NCI-H524 treated with DMSO at 0.1 percent for 48 hours (cell line): ENCODE data around the gene CORO2A.
A peak's percentile ranks its signal among the peaks of the same experiment; 100 is the strongest.

ENCODE experiments used
- DNase-seq: peaks from one replicate; lab custom pipeline; 2025; lab: John Stamatoyannopoulos, UW

CORO2A gene, protein sequence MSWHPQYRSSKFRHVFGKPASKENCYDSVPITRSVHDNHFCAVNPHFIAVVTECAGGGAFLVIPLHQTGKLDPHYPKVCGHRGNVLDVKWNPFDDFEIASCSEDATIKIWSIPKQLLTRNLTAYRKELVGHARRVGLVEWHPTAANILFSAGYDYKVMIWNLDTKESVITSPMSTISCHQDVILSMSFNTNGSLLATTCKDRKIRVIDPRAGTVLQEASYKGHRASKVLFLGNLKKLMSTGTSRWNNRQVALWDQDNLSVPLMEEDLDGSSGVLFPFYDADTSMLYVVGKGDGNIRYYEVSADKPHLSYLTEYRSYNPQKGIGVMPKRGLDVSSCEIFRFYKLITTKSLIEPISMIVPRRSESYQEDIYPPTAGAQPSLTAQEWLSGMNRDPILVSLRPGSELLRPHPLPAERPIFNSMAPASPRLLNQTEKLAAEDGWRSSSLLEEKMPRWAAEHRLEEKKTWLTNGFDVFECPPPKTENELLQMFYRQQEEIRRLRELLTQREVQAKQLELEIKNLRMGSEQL

DNA sequence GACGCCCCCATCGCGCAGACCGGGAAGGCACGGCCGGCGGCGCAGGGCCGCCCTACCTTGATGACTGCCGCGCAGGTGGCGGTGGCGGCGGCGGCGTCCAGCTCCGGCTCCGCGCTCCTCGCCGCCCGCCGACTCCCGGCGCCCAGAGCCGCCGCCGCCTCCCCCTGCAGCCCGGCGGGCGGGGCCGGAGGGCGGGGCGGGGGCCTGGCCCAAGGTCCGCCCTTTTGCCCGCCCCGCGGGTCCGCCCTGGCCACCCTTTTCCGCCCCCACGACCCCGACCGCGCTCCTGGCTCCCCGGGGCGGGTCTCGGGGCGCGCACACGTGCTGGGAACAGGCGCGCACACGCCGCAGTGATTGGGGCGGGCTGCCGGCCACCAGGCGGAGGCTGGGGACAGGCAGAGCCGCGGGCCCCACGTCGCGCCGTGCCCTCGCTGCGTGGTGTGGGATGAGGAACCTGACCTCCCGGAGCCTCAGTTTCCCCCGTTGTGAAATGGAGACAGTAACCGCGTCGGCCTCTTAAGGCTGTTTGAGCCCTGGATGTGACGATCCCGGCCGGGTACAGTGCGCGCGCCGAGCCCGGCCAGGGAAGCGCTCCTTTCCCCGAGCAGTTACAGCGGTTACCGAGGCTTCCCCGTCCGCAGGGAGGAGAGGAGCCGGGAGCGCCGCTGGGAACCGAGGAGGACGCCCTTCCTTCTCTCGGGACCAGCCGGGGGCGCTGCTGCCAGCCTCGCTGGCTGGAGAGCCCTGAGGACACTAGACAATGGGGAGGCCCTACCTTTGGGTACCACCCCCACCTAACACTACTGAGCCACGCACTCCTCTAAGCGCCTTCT lies at the start of gene CORO2A:
Gene CORO2A, minus strand, starts transcription at position 135 of the 833 bp plus-strand sequence. CDS start 34,977 bp downstream, outside the sequence.
- no peak for DNase-seq

DNA sequence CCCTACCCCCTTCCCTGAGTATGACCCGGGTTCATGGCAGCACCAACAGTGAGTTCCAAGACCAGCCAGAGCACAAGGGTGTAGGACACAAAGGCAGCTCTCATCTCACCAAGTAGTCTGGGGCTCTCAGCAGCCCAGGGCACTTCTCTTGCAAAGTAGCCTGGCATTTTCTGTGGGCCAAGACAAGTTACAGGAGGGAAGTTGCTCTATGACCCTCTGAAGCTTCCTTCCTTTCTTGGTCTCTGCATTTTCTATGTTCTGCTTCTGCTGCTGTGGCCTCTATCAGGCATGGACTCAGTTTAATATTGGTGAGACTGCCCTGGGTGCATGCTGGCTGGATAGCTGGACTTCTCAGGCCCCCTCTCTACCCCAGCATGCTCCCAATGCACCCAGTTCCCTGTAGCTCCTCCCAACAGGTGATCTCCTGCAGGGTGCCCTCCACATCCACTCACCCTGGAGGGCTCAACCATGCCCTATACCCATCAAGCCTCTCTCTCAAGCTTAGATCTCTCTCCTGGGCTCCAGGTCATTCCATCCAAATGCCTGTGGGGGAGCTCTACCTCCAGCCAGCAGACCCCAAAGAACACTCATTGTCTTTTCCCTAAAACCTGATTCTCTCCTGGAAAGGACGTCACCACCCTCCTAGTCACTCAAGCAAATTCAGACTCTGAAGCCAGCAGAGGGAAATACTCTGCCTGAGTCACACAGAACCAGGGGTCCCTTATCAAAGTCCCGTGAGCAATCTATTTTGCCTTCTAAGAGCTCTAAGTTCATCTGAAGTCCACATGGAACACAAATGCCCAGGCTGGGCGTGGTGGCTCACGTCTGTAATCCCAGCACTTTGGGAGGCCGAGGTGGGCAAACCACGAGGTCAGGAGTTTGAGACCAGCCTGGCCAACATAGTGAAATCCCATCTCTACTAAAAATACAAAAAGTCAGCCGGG lies 49.2 kb upstream of the CORO2A start:
- no peak for DNase-seq

DNA sequence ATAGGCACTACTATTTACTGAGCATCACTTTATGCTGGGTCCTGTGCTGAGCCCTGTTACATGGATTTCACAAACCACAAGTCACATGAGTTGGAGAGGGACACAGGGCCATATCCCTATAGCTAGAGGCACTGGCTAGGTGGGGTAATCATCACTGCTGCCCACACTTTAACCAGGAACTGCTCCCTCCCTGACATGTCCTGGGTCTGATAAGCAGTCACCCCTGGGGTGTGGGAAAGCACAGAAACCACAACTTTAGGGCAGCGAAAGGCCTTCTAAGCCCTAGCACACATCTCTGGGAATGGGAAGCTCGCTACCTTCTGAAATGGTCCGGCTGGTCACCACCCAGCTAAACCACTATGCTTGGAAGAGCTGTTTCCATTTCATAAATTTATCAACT lies 48.0 kb upstream of the CORO2A start:
- DNase-seq: no peak

DNA sequence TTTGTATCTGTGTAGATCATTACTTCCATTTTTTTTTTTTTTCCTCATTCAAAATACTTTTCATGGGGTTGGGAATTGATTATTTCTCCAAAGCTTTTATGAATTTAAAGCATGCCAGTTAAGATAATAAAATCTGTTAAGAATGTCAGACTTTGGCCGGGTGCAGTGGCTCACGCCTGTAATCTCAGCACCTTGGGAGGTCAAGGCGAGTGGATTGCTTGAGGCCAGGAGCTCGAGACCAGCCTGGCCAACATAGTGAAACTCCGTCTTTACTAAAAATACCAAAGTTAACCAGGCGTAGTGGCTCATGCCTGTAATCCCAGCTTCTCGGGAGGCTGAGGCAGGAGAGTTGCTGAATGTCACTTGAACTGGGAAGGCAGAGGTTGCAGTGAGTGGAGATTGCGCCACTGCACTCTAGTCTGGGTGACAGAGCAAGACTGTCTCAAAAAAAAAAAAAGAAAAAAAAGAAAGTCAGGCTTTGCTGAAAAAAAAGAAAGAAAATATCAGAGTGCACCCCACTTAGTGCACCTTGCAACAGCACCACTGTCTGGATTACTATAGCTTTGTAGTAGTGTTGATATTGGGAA lies 44.6 kb upstream of the CORO2A start:
- no peak for DNase-seq

DNA sequence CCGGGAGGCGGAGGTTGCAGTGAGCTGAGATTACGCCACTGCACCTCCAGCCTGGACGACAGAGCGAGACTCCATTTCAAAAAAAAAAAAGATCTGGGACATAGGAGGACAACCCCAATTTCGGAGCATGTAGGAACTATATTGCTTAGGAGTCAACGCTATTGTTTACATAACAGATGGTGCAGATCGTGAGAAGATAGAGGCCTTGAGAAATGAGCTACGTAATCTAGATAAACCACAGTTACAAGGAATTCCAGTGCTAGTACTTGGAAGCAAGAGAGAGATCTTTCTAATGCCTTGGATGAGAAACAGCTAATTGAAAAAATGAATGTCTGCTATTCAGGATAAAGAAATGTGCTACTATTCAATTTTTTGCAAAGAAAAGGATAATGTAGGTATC lies 42.7 kb upstream of the CORO2A start:
- no peak for DNase-seq

DNA sequence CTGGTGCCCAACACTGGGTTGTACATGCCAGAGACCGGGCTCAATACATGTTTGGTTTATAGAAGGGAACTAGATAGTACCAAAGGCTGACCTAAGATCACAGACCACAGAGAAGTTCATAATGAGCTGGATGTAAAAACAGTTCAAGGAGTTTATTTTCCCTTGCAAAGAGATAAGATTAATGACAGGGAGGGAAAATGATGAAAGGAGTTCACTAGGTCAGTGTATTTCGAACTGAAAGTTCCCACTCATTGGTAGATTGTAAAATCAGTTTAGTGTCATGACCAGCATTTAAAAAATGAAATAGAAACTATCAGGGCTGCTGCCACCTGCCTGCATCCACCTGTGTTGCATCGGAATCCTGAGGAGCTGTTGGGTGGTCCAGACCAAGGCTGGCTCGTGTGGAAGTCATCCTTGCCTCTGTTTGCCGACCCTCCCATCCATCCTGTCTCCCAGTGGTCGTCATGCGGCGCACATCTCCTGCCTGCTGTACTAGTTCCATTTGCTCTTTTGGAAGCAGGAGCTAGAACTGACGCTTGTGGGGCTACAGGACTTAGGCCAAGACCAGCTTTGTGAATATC lies 41.9 kb upstream of the CORO2A start:
- DNase-seq: no peak

DNA sequence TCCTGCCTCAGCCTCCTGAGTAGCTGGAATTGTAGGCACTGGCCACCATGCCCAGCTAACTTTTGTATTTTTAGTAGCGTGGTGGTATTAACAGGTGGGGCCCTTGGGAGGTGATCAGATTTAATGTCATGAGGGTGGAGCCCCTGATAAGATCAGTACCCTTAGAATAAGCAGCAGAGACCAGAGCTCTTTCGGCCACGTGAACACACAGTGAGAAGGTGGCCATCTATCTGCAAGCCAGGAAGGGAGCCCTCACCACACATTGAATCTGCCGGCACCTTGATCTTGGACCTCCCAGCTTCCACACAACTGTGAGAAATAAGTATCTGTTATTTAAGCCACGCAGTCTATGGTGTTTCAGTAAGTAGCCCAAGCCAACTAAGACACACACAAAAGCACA lies 40.5 kb upstream of the CORO2A start:
- DNase-seq: no peak

DNA sequence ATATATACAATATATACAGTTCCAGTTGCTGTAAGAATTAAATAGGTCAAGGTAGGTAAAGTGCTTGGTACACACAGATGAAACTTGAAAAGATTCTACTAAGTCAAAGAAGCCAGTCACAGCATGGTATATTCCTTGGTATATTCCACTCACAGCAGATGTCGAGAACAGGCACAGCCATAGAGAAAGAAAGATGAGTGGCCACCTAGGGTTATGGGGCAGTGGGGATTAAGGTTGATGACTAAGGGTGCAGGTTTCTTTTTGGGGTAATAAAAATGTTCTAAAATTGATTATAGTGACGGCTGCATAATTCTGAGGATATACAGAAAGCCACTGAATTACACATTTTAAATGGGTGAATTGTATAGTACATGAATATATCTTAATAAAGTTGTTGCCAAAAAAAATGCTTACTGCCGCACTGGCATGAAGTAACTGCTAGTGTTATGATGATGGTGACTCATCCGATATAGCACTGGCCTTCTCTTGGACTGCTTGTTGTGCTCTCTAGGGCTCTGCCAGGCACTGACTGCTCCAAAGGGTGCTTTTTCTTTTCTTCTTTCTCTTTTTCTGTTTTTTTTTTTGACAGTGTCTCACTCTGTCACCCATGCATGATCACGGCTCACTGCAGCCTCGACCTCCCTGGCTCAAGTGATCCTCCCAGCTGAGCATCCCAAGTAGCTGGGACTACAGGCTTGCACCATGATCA lies 39.5 kb upstream of the CORO2A start:
- no peak for DNase-seq

DNA sequence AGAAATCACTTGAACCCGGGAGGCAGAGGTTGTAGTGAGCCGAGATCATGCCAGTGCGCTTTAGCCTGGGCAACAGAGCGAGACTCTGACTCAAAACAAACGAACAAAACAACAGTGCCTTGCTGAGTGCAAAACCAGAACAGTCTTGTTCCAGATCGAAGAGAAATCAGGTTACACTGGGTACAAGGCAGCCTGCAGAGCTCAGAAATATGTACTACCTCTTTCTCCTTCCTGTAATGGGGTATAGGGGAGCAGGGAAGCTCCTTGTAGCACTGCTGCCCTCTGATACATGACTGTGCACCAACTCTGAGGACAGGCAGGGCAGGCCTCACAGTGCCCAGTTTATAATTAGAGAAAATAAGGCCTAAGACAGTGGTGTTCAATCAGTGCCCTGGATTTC lies 38.4 kb upstream of the CORO2A start:
- no peak for DNase-seq

DNA sequence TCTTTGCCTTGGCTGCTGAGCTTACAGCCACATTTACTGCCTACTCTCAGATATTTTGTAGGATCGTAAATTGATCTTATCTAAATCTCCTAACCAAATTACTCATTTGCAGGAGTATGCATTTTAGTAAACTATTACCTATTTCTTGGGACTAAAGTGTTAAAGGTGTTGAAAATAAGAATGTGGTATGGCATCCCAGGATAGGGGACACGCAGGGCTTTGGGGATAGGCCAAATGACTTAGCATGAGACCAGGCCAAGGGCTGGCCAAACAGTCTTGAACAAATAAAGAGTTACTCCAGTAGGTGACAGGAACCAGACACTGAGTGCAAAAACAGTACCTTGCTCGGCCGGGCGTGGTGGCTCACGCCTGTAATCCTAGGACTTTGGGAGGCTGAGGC lies 37.9 kb upstream of the CORO2A start:
- DNase-seq: no peak

DNA sequence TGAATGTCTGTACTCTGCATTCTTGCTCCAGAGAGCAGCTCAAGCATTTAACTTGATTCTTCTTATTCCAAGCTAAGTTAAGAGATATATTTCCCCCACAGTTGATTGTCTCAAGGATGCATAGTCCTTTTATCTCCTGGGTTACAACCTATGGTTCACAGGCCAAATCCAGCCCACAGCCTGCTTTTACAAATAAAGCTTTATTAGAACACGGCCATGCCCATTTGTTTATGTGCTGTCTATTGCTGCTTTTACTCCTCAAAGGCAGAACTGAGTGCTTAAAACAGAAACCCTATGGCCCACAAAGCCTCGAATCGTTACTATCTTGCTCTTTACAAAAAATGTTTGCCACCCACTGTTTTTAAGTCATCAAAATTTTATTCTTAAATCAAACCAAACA lies 37.2 kb upstream of the CORO2A start:
- no peak for DNase-seq

DNA sequence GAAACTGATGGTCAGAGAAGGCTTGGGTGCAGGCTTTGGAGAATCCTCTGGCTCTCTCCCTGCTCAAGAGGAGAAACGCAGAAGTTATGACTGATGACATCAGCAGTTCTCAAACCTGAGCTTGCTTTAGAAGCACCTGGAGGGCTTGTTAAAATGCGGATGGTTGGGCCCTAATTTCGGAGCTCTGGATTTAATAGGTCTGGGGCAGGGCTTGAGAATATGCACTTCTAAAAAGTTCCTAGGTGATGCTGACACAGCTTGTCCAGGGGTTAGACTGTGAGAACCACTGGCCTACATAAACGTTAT lies 36.6 kb upstream of the CORO2A start:
- DNase-seq: no peak

DNA sequence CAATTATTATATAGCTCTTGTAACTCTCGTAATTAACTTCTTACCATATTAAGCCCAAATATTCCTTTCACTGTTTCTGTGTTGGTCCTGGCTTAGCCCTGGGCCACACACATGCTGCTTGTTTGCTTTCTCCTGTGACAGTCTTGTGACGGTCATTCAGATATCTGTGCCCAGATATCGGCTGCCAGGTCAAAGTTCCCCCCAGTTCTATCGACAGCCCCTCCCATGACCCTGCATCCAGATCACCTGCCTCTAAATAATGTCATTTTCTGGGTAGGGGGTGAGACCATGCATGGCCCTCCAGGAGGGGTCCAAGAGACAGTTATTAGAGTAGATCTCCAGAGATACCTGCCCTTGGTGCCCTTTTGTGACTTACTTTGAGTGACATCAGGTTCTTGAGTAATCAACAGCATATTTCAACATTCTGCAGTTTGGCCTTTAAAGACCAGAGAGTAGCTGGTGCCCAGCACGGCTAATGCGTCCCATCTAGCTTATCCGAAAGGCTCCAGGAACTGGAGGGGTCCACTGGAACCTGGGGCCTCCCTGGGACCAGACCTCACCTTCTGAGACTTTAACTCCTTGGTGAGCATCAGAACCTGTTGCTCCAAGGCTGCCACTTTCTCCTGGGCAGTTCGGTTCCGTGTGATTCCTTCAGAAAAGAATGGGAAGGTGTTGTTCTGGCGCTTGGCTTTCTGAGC lies 36.1 kb upstream of the CORO2A start:
- DNase-seq: no peak

DNA sequence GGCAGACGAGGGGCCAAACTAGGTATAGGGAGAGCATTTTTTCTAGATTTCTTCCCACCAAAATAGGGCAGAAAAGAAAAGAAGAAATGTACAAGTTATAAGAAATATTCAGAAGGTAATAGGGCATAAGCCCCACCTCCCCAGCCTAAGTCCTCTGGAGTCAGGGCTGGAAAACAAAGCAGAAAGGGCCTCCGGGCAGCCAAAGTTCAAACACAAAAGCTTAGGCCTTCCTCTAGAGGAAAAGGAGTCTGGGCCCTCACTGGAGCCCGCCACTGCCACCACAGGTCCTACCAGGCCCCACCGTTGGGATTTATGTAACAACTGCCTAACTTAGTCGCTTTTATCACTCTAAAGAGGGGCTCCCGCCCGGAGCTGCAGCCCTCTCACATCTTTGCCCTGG lies 35.4 kb upstream of the CORO2A start:
- no peak for DNase-seq

DNA sequence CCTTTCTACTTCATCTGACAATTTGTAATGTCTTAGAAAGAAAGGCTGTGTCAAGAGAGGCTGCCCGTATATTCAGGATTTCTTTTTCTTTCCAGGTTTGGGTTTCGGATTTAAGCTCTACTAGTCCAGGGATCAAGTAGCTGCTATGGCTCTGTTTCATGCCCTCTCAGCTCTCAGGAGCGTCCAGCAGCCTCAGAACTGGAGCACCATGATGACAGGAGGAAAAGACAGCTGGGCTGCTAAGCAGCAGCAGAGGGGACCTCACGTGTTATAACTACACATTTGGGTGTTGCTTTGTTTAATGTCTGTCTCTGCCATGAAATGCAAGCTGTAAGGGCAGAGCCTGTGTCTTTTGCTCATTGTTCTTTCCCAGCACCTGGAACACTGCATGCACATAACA lies 34.5 kb upstream of the CORO2A start:
- DNase-seq: peak; percentile 83

DNA sequence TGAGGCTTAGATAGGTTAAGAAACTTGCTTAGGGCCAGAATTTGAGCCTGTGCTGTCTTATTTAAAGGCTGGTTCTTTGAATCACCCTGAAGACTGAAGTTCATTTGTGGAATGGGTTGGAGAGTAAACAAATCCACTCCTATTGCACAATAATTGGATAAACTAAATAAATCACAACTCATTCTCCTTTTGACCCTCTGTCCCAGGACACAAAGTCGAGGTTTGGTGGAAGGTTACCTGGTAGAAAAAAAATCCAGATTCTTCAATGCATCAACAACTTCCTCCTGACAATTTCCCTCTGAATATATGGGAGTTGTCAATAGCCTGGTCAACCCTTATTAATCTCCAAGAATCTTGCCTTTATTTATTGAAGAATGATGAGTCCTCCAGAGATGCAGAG lies 34.1 kb upstream of the CORO2A start:
- DNase-seq: no peak

DNA sequence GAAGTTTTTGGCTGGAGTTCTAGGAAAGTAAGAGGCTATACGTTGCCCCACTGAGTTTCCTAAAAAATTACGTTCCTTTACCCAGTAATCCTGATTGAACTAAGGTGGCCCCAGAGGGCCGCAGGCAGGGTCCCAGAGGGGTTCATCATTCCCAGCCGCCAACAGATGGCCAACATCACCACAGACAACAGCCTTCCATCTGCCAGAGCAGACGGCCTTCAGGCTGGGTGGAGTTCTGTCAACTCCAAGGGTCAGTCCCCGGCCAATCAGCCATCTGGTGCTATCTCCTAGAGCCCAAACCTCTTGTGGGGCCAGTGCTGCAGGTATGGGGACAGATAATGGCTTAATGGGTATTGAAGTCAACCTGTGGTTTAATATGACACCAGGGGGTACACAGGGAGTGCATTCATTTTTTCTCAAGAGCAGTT lies 32.6 kb upstream of the CORO2A start:
- DNase-seq: peak; percentile 96

DNA sequence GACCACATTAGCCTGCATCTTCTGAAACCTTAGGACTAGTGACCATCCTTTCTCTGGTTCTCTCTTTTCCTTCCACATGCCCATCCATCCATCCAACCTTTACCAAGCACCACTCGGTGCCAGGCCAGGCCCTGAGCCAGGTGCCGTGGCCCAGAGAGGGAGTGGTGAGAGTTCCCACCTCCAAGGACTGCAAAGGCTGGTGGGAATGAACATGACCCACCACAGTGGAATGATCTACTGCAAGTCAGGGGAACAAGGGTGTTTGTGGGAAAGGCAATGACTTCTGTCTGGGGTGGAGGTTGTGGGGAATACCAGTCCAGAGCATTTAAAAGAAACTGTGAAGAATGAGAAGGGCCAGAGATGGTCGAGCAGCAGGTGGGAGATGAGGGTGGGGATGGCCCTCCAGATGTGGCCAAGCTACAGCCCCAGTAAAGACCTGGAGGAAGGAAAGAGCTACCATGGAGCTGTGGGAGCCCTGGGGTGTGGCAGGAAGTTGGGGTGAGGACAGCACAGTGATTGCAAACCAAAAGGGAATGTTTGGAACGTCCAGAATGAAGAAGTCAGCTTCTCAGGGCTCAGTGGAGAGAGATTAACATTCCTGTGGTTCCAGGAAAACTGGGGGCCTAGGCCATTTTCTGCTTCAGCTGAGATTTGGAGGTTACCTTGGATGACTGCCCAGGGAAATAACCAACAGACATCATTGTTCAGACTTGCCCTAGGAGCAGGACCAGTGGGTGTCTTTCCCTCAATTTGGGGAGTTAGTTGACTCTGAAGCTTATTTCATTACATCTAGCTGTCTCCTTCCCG lies 30.7 kb upstream of the CORO2A start:
- DNase-seq: no peak

DNA sequence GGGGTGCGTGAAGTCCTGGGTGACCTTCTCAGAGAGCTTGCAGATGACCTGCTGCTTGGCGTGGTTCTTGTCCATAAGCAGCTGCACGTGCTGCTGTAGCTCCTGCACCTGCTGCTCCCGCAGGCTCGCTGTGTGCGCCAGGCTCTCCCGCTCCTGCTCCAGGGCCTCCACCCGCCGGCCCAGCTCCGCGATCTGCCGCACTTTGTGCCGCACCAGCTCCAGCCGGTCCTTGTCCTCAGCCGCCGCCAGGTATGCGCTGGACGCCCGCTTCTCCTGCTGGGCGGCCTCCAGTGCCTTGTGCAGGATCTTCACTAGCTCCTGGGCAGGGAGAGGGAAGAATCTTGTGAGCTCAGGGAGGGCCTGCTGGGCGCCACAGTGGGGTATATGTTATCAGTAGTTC lies 28.5 kb upstream of the CORO2A start:
- DNase-seq: no peak
